ENCODE results near the gene OSBPL6.

- TF ChIP-seq ARNT (IDR thresholded peaks at IDR 0.05): no peak
- no peak for TF ChIP-seq FOXA1 (IDR thresholded peaks at IDR 0.05)
- TF ChIP-seq ELF4 (IDR thresholded peaks at IDR 0.05): no peak
- TF ChIP-seq NFRKB (IDR thresholded peaks at IDR 0.05): no peak
- TF ChIP-seq BHLHE40 (IDR thresholded peaks at IDR 0.05; ENCODE audit: borderline replicate concordance): no peak
- no peak for TF ChIP-seq LEF1 (IDR thresholded peaks at IDR 0.05; ENCODE audit: borderline replicate concordance)
- TF ChIP-seq L3MBTL2 (conservative IDR thresholded peaks at IDR 0.05): no peak
- TF ChIP-seq PKNOX1 (IDR thresholded peaks at IDR 0.05): no peak
- TF ChIP-seq SP1 (IDR thresholded peaks at IDR 0.05): no peak
Observed at GRCh38 chr2:178385595-178386148, 191.4 kb downstream of the OSBPL6 start.
